HL-60/S4 treated with retinoic acid at 250 ng/mL for 4 days and 3 days (cell line): Measurements from ENCODE around the gene NOP10.
"Not testable (repeated sequence)": the region's sequence is repeated elsewhere in the genome, so short reads cannot be mapped to it uniquely, and the experiment has no call there.

ENCODE experiments used
- in situ Hi-C: fragments of 300-500 bp; cut with MboI; formaldehyde crosslinking; loops from 2 replicates; pipeline ENCODE4 v1.7.0; 2022; ENCODE audit warnings: low sequenced_read_pairs

NOP10 gene

GRCh38 chr15:34342737-34343575, at the start of gene NOP10, which contains the start of gene NUTM1:
TSS of gene NOP10 (minus strand) at chr15:34343136. CDS start at chr15:34343073, 63 bp downstream.
TSS of gene NUTM1 (plus strand) at chr15:34343315. CDS start at chr15:34343697, 382 bp downstream.
- in situ Hi-C loops, result no loop called here

- in situ Hi-C loops, result not testable (repeated sequence)
Observed at GRCh38 chr15:34389594-34390086, 46.7 kb upstream of the NOP10 start.

- in situ Hi-C loops, result not testable (repeated sequence)
Observed at GRCh38 chr15:34381829-34382521, 39.0 kb upstream of the NOP10 start.

- in situ Hi-C loops, result not testable (repeated sequence)
Observed at GRCh38 chr15:34380491-34380890, 37.6 kb upstream of the NOP10 start.

GRCh38 chr15:34376856-34377255, 33.9 kb upstream of the NOP10 start:
- in situ Hi-C loops, result no loop called here

GRCh38 chr15:34375541-34375940, 32.6 kb upstream of the NOP10 start:
- in situ Hi-C loops, result not testable (repeated sequence)

- in situ Hi-C loops, result loop anchor here (25.0 kb wide), 2 partner anchors 212 to 263 kb away; partner anchors contain the start of genes EMC7, GOLGA8B and PGBD4
Observed at GRCh38 chr15:34374816-34375215, 31.9 kb upstream of the NOP10 start.

GRCh38 chr15:34373951-34374350, 31.0 kb upstream of the NOP10 start:
- in situ Hi-C loops, result loop anchor here (25.0 kb wide), 2 partner anchors 213 to 262 kb away; partner anchors contain the start of genes EMC7, GOLGA8B and PGBD4

GRCh38 chr15:34370643-34371042, 27.7 kb upstream of the NOP10 start:
- in situ Hi-C loops, result loop anchor here (25.0 kb wide), 2 partner anchors 217 to 258 kb away; partner anchors contain the start of genes EMC7, GOLGA8B and PGBD4

- in situ Hi-C loops, result loop anchor here (25.0 kb wide), 2 partner anchors 217 to 258 kb away; partner anchors contain the start of genes EMC7, GOLGA8B and PGBD4
Observed at GRCh38 chr15:34370129-34370528, 27.2 kb upstream of the NOP10 start.

- in situ Hi-C loops, result loop anchor here (10.0 to 25.0 kb wide), 3 partner anchors 67 to 255 kb away; partner anchors contain the start of genes EMC7, GOLGA8A, GOLGA8B and PGBD4
Observed at GRCh38 chr15:34367101-34368081, 24.5 kb upstream of the NOP10 start, which contains the start of gene LPCAT4. TSS of gene LPCAT4 (minus strand) at chr15:34367196. CDS start at chr15:34367100, 96 bp downstream.

GRCh38 chr15:34366271-34367065, 23.5 kb upstream of the NOP10 start:
- in situ Hi-C loops, result loop anchor here (10.0 to 25.0 kb wide), 3 partner anchors 68 to 254 kb away; partner anchors contain the start of genes EMC7, GOLGA8A, GOLGA8B and PGBD4

GRCh38 chr15:34365836-34366235, 22.9 kb upstream of the NOP10 start:
- in situ Hi-C loops, result loop anchor here (10.0 to 25.0 kb wide), 3 partner anchors 69 to 254 kb away; partner anchors contain the start of genes EMC7, GOLGA8A, GOLGA8B and PGBD4

- in situ Hi-C loops, result loop anchor here (10.0 to 25.0 kb wide), 3 partner anchors 70 to 253 kb away; partner anchors contain the start of genes EMC7, GOLGA8A, GOLGA8B and PGBD4
Observed at GRCh38 chr15:34365091-34365825, 22.3 kb upstream of the NOP10 start.

- in situ Hi-C loops, result loop anchor here (10.0 to 25.0 kb wide), 3 partner anchors 71 to 252 kb away; partner anchors contain the start of genes EMC7, GOLGA8A, GOLGA8B and PGBD4
Observed at GRCh38 chr15:34364041-34364440, 21.1 kb upstream of the NOP10 start.

- in situ Hi-C loops, result loop anchor here (10.0 to 25.0 kb wide), 3 partner anchors 73 to 250 kb away; partner anchors contain the start of genes EMC7, GOLGA8A, GOLGA8B and PGBD4
Observed at GRCh38 chr15:34362047-34362773, 19.3 kb upstream of the NOP10 start.

GRCh38 chr15:34361278-34361677, 18.3 kb upstream of the NOP10 start:
- in situ Hi-C loops, result loop anchor here (10.0 to 25.0 kb wide), 3 partner anchors 74 to 249 kb away; partner anchors contain the start of genes EMC7, GOLGA8A, GOLGA8B and PGBD4
